Activated CD4-positive, alpha-beta T cell treated with anti-CD3 and anti-CD28 coated beads for 24 hours (primary cell): ENCODE data around the gene HPN.
A peak's percentile ranks its signal among the peaks of the same experiment; 100 is the strongest.
"Not testable (repeated sequence)": the region's sequence is repeated elsewhere in the genome, so short reads cannot be mapped to it uniquely, and the experiment has no call there.

Source experiments
- DNase-seq, 2 donors: peaks; one replicate each; pipeline ENCODE4 v3.0.0-alpha.2; 2020; ENCODE audit warnings: low read depth in 2 of 2

The HPN gene

GRCh38 chr19:35042954-35043604, 1.6 kb downstream of the HPN start:
- DNase-seq, result no peak

- no peak for DNase-seq
Measured at GRCh38 chr19:35043906-35044305, 2.4 kb downstream of the HPN start.

- peak; percentile 45 to 63 for DNase-seq
Measured at GRCh38 chr19:35044317-35045117, 3.0 kb downstream of the HPN start.

GRCh38 chr19:35045667-35046300, 4.3 kb downstream of the HPN start:
- no peak for DNase-seq

- DNase-seq, result no peak
Measured at GRCh38 chr19:35046461-35046860, 4.9 kb downstream of the HPN start.

GRCh38 chr19:35048911-35049411, 7.4 kb downstream of the HPN start:
- no peak for DNase-seq

- no peak for DNase-seq
Measured at GRCh38 chr19:35049456-35049855, 7.9 kb downstream of the HPN start.

- DNase-seq, result not testable (repeated sequence)
Measured at GRCh38 chr19:35050662-35051061, 9.1 kb downstream of the HPN start.

GRCh38 chr19:35051268-35051667, 9.7 kb downstream of the HPN start:
- not testable (repeated sequence) for DNase-seq

- DNase-seq, result no peak
Measured at GRCh38 chr19:35051796-35052195, 10.3 kb downstream of the HPN start.

GRCh38 chr19:35052599-35053190, 11.2 kb downstream of the HPN start:
- no peak for DNase-seq

GRCh38 chr19:35053667-35054293, 12.3 kb downstream of the HPN start:
- DNase-seq, result no peak

GRCh38 chr19:35054626-35055025, 13.1 kb downstream of the HPN start:
- no peak for DNase-seq

- DNase-seq, result no peak
Measured at GRCh38 chr19:35055715-35056179, 14.2 kb downstream of the HPN start.

- no peak for DNase-seq
Measured at GRCh38 chr19:35056513-35057063, 15.1 kb downstream of the HPN start.

- no peak for DNase-seq
Measured at GRCh38 chr19:35058370-35058769, 16.8 kb downstream of the HPN start.

GRCh38 chr19:35059006-35059798, 17.7 kb downstream of the HPN start:
- no peak for DNase-seq

- DNase-seq, result no peak
Measured at GRCh38 chr19:35059799-35060091, 18.2 kb downstream of the HPN start.

GRCh38 chr19:35060160-35060855, 18.8 kb downstream of the HPN start:
- DNase-seq, result no peak
